Activated CD8-positive, alpha-beta memory T cell treated with anti-CD3 and anti-CD28 coated beads, Interleukin-2, amount 10 ng/mL, durations not matched to agents 7 days and 5 days (primary cell): ENCODE measurements around the gene IFT80. TPM values are rescaled to one million over a fixed set of nuclear protein-coding genes. Genes with fewer than 3 reads are reported as not detected.
A peak's percentile ranks its signal among the peaks of the same experiment; 100 is the strongest.

Experiments used
- ATAC-seq: fragments of 150-1000 bp; cut with Tn5 transposase; one replicate; pipeline ENCODE4 v1.10.0; 2021; ENCODE audit warnings: moderate library complexity
- CTCF ChIA-PET: fragments of 350-600 bp; sonication (Branson Sonifier 250); formaldehyde crosslinking; loops from one replicate; lab custom pipeline; 2021; ENCODE audit warnings: antibody characterized with exemption; lab: Charles Lee
- DNase-seq: peaks from one replicate; pipeline ENCODE4 v3.0.0-alpha.2; 2020
- H3K27ac Mint-ChIP-seq: one replicate; pipeline ENCODE4 v1.8.0; 2021; ENCODE audit warnings: mild to moderate bottlenecking, mixed read lengths
- H3K27me3 Mint-ChIP-seq: one replicate; pipeline ENCODE4 v1.8.0; 2021; ENCODE audit warnings: mixed read lengths
- H3K36me3 Mint-ChIP-seq: one replicate; pipeline ENCODE4 v1.8.0; 2021; ENCODE audit warnings: mild to moderate bottlenecking, mixed read lengths
- H3K4me1 Mint-ChIP-seq: one replicate; pipeline ENCODE4 v1.8.0; 2021; ENCODE audit warnings: mixed read lengths
- H3K4me3 Mint-ChIP-seq: one replicate; pipeline ENCODE4 v1.8.0; 2021; ENCODE audit warnings: mild to moderate bottlenecking, moderate library complexity, mixed read lengths
- H3K9me3 Mint-ChIP-seq: one replicate; pipeline ENCODE4 v1.8.0; 2022; ENCODE audit warnings: low read depth, mixed read lengths
- total RNA-seq, 2 experiments: library from RNA; stranded (reverse); gene quantifications; one replicate each; pipeline ENCODE4 v1.2.3, GENCODE V29; 2021

Gene IFT80
- total RNA-seq: 10 to 100 TPM; 25.4 to 26.3 TPM

GRCh38 chr3:160399125-160400029 lies at the start of gene IFT80, which contains the start of gene SMC4:
Gene IFT80, minus strand, starts transcription at chr3:160399225. Its CDS starts 14,625 bp downstream, at chr3:160384600.
Gene SMC4, plus strand, starts transcription at chr3:160399650. Its CDS starts 1,177 bp downstream, at chr3:160400827.
- DNase-seq: peak; percentile 98
- H3K4me3 Mint-ChIP-seq: peak within 1 kb of the TSS; percentile 94
- ATAC-seq: peak; percentile 91
- CTCF ChIA-PET: interaction anchor here (0.8 to 1.8 kb wide), 7 partner anchors 11 to 165 kb away, joined by 3 to 6 read pairs (median 3); partner anchors contain the start of gene TRIM59
- H3K36me3 Mint-ChIP-seq: peaks cover 42% of the 10 kb centered on the region
- peaks cover 3% of the 10 kb centered on the region for H3K27me3 Mint-ChIP-seq
- H3K9me3 Mint-ChIP-seq: no peaks in the 10 kb centered on the region
- peaks cover 48% of the 10 kb centered on the region for H3K4me1 Mint-ChIP-seq
- peak within 1 kb of the TSS; percentile 99 for H3K27ac Mint-ChIP-seq

- no peak overlapping the region for H3K27ac Mint-ChIP-seq
- CTCF ChIA-PET: interaction anchor here (0.9 to 2.5 kb wide), 3 partner anchors 33 to 46 kb away, joined by 3 to 10 read pairs (median 3); no protein-coding TSS in a partner anchor
- peaks cover 49% of the 10 kb centered on the region for H3K4me1 Mint-ChIP-seq
- H3K27me3 Mint-ChIP-seq: no peaks in the 10 kb centered on the region
- DNase-seq (no peak), ATAC-seq (no peak)
- peaks cover 54% of the 10 kb centered on the region for H3K36me3 Mint-ChIP-seq
- H3K9me3 Mint-ChIP-seq: no peaks in the 10 kb centered on the region
- peak overlapping the region; percentile 97 for H3K4me3 Mint-ChIP-seq
Measured at GRCh38 chr3:160447544-160447943, 48.5 kb upstream of the IFT80 start.

- DNase-seq: no peak
- peaks cover 56% of the 10 kb centered on the region for H3K4me1 Mint-ChIP-seq
- peak overlapping the region; percentile 11 for H3K27ac Mint-ChIP-seq
- no peak for ATAC-seq
- no peaks in the 10 kb centered on the region for H3K27me3 Mint-ChIP-seq
- H3K36me3 Mint-ChIP-seq: peaks cover 58% of the 10 kb centered on the region
- peak overlapping the region; percentile 97 for H3K4me3 Mint-ChIP-seq
- CTCF ChIA-PET: interaction anchor here (0.9 to 1.9 kb wide), 4 partner anchors 32 to 45 kb away, joined by 3 to 4 read pairs (median 4); no protein-coding TSS in a partner anchor
- no peaks in the 10 kb centered on the region for H3K9me3 Mint-ChIP-seq
Measured at GRCh38 chr3:160446522-160447056, 47.6 kb upstream of the IFT80 start.

- ATAC-seq (no peak), DNase-seq (no peak)
- H3K27me3 Mint-ChIP-seq: no peaks in the 10 kb centered on the region
- H3K36me3 Mint-ChIP-seq: peaks cover 59% of the 10 kb centered on the region
- H3K4me3 Mint-ChIP-seq: no peak overlapping the region
- H3K9me3 Mint-ChIP-seq: no peaks in the 10 kb centered on the region
- peaks cover 58% of the 10 kb centered on the region for H3K4me1 Mint-ChIP-seq
- CTCF ChIA-PET: interaction anchor here (0.9 to 1.9 kb wide), 3 partner anchors 31 to 44 kb away, joined by 3 to 4 read pairs (median 4); no protein-coding TSS in a partner anchor
- H3K27ac Mint-ChIP-seq: peak overlapping the region; percentile 51
Measured at GRCh38 chr3:160445854-160446253, 46.8 kb upstream of the IFT80 start.

GRCh38 chr3:160444411-160444810 lies 45.4 kb upstream of the IFT80 start:
- Mint-ChIP-seq H3K36me3 (peaks cover 67% of the 10 kb centered on the region), H3K4me1 (peaks cover 57% of the 10 kb centered on the region), H3K27me3 (no peaks in the 10 kb centered on the region), H3K9me3 (no peaks in the 10 kb centered on the region), H3K27ac (no peak overlapping the region), H3K4me3 (no peak overlapping the region)
- DNase-seq (no peak), ATAC-seq (no peak)
- CTCF ChIA-PET: interaction anchor here (0.8 to 1.9 kb wide), 2 partner anchors 37 to 43 kb away, joined by 3 to 4 read pairs; no protein-coding TSS in a partner anchor

- DNase-seq (no peak), ATAC-seq (no peak)
- H3K9me3 Mint-ChIP-seq: no peaks in the 10 kb centered on the region
- peaks cover 71% of the 10 kb centered on the region for H3K4me1 Mint-ChIP-seq
- no peak overlapping the region for H3K4me3 Mint-ChIP-seq
- no peak overlapping the region for H3K27ac Mint-ChIP-seq
- peaks cover 71% of the 10 kb centered on the region for H3K36me3 Mint-ChIP-seq
- no peaks in the 10 kb centered on the region for H3K27me3 Mint-ChIP-seq
- CTCF ChIA-PET: interaction anchor here (1.3 to 1.5 kb wide), 3 partner anchors 10 to 38 kb away, joined by 3 to 4 read pairs (median 3); no protein-coding TSS in a partner anchor
Measured at GRCh38 chr3:160440687-160441086, 41.7 kb upstream of the IFT80 start.

- Mint-ChIP-seq H3K4me1 (peaks cover 54% of the 10 kb centered on the region), H3K27ac (peak overlapping the region; percentile 62), H3K36me3 (peaks cover 71% of the 10 kb centered on the region), H3K4me3 (no peak overlapping the region), H3K27me3 (no peaks in the 10 kb centered on the region), H3K9me3 (no peaks in the 10 kb centered on the region)
- ATAC-seq: peak; percentile 43
- CTCF ChIA-PET: interaction anchor here (5.8 kb wide), 1 partner anchor 24 kb away, joined by 34 read pairs; no protein-coding TSS in a partner anchor
- DNase-seq: no peak
Measured at GRCh38 chr3:160437083-160437455, 38.0 kb upstream of the IFT80 start.

GRCh38 chr3:160435747-160436146 lies 36.7 kb upstream of the IFT80 start:
- Mint-ChIP-seq H3K4me1 (peaks cover 47% of the 10 kb centered on the region), H3K27me3 (no peaks in the 10 kb centered on the region), H3K27ac (no peak overlapping the region), H3K36me3 (peaks cover 75% of the 10 kb centered on the region), H3K4me3 (no peak overlapping the region), H3K9me3 (no peaks in the 10 kb centered on the region)
- CTCF ChIA-PET: interaction anchor here (5.8 kb wide), 1 partner anchor 23 kb away, joined by 34 read pairs; no protein-coding TSS in a partner anchor
- DNase-seq (no peak), ATAC-seq (no peak)

- DNase-seq (no peak), ATAC-seq (no peak)
- no peak overlapping the region for H3K4me3 Mint-ChIP-seq
- H3K9me3 Mint-ChIP-seq: no peaks in the 10 kb centered on the region
- CTCF ChIA-PET: interaction anchor here (1.0 to 5.8 kb wide), 2 partner anchors 22 to 35 kb away, joined by 3 to 34 read pairs; partner anchors contain the start of gene SMC4
- H3K4me1 Mint-ChIP-seq: peaks cover 42% of the 10 kb centered on the region
- H3K27me3 Mint-ChIP-seq: no peaks in the 10 kb centered on the region
- H3K36me3 Mint-ChIP-seq: peaks cover 73% of the 10 kb centered on the region
- H3K27ac Mint-ChIP-seq: peak overlapping the region; percentile 43
Measured at GRCh38 chr3:160435095-160435494, 36.1 kb upstream of the IFT80 start.

- DNase-seq (no peak), ATAC-seq (no peak)
- no peak overlapping the region for H3K27ac Mint-ChIP-seq
- H3K9me3 Mint-ChIP-seq: no peaks in the 10 kb centered on the region
- CTCF ChIA-PET: interaction anchor here (5.8 kb wide), 1 partner anchor 21 kb away, joined by 34 read pairs; no protein-coding TSS in a partner anchor
- H3K4me1 Mint-ChIP-seq: peaks cover 37% of the 10 kb centered on the region
- H3K36me3 Mint-ChIP-seq: peaks cover 70% of the 10 kb centered on the region
- H3K4me3 Mint-ChIP-seq: no peak overlapping the region
- no peaks in the 10 kb centered on the region for H3K27me3 Mint-ChIP-seq
Measured at GRCh38 chr3:160434071-160434470, 35.0 kb upstream of the IFT80 start.

- Mint-ChIP-seq H3K36me3 (peaks cover 73% of the 10 kb centered on the region), H3K27ac (no peak overlapping the region), H3K27me3 (no peaks in the 10 kb centered on the region), H3K4me1 (peaks cover 5% of the 10 kb centered on the region), H3K4me3 (no peak overlapping the region), H3K9me3 (no peaks in the 10 kb centered on the region)
- DNase-seq: no peak
- ATAC-seq: no peak
- CTCF ChIA-PET: interaction anchor here (1.2 kb wide), 1 partner anchor 15 kb away, joined by 4 read pairs; no protein-coding TSS in a partner anchor
Measured at GRCh38 chr3:160427832-160428424, 28.9 kb upstream of the IFT80 start.

GRCh38 chr3:160417311-160417710 lies 18.3 kb upstream of the IFT80 start:
- DNase-seq (no peak), ATAC-seq (no peak)
- Mint-ChIP-seq H3K36me3 (peaks cover 73% of the 10 kb centered on the region), H3K9me3 (no peaks in the 10 kb centered on the region), H3K27ac (peak overlapping the region; percentile 44), H3K27me3 (no peaks in the 10 kb centered on the region), H3K4me3 (no peak overlapping the region), H3K4me1 (peaks cover 46% of the 10 kb centered on the region)
- CTCF ChIA-PET: interaction anchor here (2.1 kb wide), 1 partner anchor 15 kb away, joined by 10 read pairs; no protein-coding TSS in a partner anchor
